Amniotic stem cell (primary cell): Measurements from ENCODE around the gene AIPL1.

Experiments
- DNase-seq: peaks from one replicate; lab custom pipeline; 2025; lab: John Stamatoyannopoulos, UW

The AIPL1 gene

DNA sequence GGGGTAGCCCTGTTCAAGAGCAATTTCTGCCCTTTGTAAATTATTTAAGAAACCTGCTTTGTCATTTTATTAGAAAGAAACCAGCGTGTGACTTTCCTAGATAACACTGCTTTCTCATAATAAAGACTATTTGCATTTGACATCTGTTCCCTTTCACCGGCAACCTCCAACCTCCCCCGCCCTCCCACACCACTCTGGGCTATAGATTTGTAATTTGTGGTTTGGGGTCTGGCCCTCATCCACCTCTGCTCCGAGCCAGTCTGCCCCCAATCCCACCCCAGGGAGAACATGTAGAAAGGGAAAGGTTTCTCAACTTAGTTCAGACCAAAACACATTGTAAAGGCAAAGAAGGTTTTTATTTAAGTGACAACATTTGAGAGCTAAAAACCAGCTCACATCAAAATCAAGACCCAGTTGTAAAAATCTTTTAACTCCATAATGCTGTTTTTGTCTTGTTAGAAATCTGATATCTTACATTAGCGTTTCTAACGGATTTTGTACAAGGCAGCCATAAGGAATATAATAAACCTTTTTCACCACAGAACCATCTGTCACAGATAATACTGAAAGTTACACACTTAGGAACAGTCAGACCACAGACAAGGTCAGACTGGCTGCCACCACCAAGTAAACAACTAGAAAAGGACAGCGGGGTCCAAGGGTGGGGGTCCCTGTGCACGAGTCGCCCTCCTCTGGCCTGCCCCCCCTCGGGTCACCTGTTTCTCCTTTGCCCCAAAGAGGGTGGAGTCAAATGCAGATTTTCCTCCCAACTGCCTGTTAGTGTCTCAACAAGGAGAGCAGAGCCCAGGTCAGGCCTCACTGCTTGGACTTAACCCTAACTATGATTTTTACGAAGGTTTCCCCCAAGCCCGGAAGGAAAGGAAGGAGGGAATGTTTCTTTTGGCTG, 16.3 kb upstream of the AIPL1 start:
- DNase-seq = no peak

DNA sequence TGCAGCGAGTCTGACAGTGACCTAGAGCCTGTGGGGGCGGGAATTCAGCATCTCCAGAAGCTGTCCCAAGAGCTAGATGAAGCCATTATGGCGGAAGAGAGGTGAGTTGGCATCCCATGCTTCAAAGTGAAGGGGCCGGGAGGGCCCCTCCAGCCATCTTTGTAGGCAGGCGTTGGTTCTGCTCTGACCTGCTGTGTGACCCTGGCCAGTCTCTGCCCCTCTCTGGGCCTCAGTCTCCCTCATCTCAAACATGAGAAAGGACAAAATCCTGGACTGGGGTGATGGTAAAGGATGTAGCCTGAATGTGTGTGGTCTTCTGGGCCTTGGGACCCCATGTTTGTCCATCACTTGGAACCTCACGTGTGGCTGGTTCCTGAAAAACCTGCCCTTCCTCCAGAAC, 14.4 kb upstream of the AIPL1 start:
- no peak for DNase-seq

DNA sequence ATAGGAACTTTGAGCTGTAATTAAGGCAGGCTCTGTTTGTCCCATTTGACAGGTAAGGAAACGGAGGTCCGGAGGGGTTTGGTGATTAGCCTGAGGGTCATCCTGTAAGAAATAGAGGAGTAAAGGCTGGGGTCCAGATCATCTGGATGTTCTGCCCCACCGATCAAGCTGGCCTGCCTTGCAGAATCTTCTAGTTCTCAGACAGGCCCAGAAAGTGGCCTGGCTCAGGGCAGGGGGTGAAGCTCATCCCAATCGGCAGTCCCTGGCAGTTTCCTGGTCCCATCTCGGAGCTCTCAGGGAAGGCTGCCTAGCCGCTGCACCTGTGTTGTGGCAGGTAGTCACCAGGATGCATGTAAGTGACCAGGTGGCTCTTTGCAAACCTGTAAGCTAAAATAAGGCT, 13.6 kb upstream of the AIPL1 start:
- DNase-seq = no peak

- no peak for DNase-seq
Observed at GRCh38 chr17:6446516-6447100, 11.7 kb upstream of the AIPL1 start.

DNA sequence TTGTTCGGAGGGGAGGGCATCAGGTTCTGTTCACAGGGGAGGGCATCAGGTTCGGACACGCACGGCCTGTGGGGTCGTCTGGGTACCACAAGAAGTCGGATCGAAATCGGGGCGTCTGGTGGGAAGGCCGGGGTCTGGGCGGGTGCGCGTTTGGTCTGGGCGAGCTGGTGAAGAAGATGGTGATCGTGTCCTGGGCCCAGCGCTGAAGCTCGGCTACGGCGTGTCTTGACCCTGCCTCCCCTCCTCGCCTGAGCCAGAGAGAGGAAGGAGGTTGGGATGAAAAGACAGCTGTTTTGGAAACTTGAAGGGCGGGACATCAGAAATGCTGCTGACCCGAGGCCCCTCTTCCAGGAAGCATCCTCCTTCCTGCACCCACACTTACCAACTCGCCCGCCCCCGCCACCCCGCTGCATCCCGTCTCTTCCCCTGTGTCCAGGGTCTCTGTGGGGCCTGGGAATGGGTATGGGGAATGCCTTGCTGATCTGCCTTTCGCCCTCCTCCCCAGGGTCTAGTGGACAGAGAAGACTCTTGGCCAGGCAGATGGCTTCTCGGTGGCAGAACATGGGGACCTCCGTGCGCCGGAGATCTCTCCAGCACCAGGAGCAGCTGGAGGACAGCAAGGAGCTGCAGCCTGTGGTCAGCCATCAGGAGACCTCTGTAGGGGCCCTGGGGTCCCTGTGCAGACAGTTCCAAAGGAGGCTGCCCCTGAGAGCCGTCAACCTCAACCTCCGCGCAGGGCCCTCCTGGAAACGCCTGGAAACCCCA, 9.8 kb upstream of the AIPL1 start:
- DNase-seq = no peak

- peak; percentile 90 for DNase-seq
Observed at GRCh38 chr17:6443692-6444570, 9.0 kb upstream of the AIPL1 start, which contains the start of gene PIMREG. PIMREG (plus strand) TSS chr17:6444455; CDS start chr17:6445111, 656 bp downstream.

DNA sequence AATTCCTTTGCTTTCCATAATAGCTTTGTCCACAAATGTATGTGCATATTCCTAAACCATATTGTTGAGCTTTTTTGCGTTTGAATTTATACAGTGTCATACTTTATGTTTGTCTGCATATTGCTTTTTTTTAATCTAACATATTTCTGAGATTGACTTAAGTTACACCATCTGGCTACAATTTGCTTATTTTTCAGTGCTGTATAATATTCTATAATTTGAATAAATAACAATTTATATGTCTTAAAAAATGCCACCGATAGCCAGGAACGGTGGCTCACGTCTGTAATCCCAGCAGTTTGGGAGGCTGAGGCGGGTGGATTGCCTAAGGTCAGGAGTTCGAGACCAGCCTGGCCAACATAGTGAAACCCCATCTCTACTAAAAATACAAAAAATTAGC, 7.9 kb upstream of the AIPL1 start:
- no peak for DNase-seq

- DNase-seq = no peak
Observed at GRCh38 chr17:6439951-6440350, 5.0 kb upstream of the AIPL1 start.

GRCh38 chr17:6437956-6438355, 3.0 kb upstream of the AIPL1 start:
- no peak for DNase-seq

DNA sequence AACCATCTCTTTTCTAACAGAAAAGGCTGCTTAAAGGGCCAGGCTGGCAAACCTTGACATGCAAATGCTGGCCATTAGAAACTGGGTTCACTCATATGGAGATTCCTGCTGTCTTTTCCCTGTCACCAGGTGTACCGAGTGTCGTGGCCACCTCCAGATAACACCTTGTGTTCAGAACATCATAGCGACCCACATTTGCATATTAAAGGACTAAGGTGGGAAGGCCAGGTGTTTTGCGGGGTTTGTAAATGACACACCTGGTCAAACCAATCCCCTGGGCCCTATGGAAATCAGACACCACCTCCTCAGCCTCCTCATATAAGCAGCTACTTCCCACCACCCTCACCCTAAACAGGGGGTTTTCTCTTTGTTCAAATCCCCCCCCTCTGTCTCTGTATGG, 2.5 kb upstream of the AIPL1 start:
- no peak for DNase-seq

GRCh38 chr17:6435968-6436367, 1.0 kb upstream of the AIPL1 start:
- peak; percentile 70 for DNase-seq

GRCh38 chr17:6430769-6431168, 4.2 kb downstream of the AIPL1 start:
- DNase-seq = no peak

DNA sequence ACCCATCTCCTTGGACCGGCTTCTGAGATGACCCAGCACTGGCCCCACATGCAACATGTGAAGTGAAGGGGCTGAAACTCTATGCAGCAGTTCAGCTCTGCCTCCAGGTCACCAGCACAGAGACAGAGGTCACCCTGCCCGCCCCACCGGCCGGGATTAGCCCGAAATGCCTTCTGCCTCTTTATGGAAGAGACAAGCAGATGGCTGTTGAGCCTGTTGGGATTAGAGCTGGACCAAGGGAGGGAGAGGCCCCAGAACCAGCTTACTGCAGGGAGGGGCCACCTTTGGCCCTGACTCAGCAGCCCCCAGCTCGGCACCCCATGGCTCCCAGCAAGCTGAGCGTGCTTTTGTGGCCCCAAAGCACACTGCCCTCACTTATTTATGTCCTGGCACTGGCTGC, 5.7 kb downstream of the AIPL1 start:
- DNase-seq = no peak

DNA sequence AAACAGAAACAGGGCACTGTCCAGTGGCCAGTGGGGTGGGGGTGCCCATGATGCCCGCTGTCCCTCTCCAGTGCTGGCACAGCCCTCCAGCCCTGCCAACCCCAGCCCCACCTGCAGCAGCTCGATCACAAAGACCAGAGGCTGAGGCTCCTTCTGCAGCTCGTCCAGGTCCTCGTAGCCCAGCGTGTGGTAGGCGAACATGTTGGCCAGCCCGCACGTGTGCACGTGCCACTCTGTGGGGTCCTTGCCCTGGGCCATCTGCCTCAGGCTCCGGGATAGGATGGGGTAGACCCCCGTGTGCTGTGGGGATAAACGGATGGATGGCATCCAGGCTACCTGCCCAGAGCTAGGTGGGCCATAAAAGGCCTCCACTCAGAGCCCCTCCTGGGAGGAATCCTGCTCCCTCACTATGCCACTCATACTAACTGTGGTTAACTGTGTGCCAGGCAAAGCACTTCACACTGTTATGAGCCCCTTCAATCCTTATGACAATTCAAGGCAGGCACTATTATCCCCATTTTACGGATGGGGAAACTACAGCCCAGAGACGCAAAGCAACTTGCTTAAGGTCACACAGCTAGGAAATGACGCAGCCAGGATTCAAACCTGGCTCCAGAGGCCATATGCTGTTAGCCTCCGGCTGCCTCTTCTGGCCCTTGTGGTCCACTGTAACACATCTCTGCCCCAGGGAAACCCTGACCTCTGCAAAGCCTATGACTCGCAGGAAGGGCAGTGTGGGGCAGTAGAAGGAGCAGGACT, 6.5 kb downstream of the AIPL1 start:
- DNase-seq = no peak

GRCh38 chr17:6427279-6427781, 7.6 kb downstream of the AIPL1 start:
- no peak for DNase-seq

- DNase-seq = no peak
Observed at GRCh38 chr17:6426356-6427101, 8.4 kb downstream of the AIPL1 start.

DNA sequence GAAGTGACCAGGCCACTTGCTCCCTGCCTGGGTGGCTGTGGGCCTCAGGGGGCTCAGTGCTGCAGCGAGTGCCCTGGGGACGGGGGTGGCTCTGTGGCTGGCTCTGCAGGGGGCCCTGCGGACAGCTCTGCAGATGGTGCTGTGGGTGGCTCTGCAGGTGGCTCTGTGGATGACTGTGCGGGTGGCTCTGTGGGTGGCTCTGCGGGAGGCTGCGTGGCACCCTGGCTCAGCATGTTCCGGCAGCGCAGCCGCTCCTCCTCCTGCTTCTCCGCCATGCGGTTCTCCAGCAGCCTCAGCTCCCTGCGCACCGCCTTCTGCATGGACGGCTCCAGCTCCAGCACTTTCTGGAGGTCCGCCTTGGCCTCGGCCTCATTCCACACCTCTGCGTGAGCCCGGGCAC, 9.5 kb downstream of the AIPL1 start:
- no peak for DNase-seq

GRCh38 chr17:6423931-6424330, 11.0 kb downstream of the AIPL1 start:
- DNase-seq = no peak

GRCh38 chr17:6422654-6423241, 12.2 kb downstream of the AIPL1 start:
- DNase-seq = no peak
